ENCODE data around the gene ATF7IP. TPM values are rescaled to one million over a fixed set of nuclear protein-coding genes. Genes with fewer than 3 reads are reported as not detected.
"Not testable (repeated sequence)": the region's sequence is repeated elsewhere in the genome, so short reads cannot be mapped to it uniquely, and the experiment has no call there.

Gene ATF7IP
- total and polyA plus RNA-seq, 7 donors = 3.9 to 56.3 (median 28.5) TPM

DNA sequence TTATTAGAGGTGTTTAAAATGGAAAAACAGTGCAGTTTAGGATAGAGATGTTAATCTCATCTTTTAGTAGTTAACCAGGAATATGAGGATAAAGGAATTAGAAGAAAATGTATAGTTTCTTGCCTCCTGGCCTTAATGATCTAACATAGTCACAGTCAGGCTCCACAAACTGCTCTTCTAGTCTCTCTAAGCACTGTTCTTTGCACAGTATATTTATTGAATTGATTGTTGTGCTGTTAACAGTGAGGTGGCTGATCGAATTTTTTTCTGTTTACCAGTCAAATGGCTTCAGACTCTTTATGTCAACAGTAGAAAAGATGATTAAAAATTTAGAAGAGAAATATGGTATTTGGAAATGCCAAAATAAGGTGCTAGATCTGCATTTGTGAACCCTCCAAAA is 37.8 kb downstream of the ATF7IP start:
- Histone ChIP-seq H3K4me3 (no peak overlapping the region), H3K4me1 (peaks cover 14% of the 10 kb centered on the region), H3K9me3 (peaks cover 16% of the 10 kb centered on the region), H3K27ac (peak overlapping the region; percentile 11), H3K27me3 (ENCODE audit: insufficient read depth in 3 of 3, low read length in 2 of 3) (no peaks in the 10 kb centered on the region), H3K36me3 (ENCODE audit: insufficient read depth in 1 of 2, low read depth in 1 of 2) (no peaks in the 10 kb centered on the region)
- TF ChIP-seq, protein P1, sequence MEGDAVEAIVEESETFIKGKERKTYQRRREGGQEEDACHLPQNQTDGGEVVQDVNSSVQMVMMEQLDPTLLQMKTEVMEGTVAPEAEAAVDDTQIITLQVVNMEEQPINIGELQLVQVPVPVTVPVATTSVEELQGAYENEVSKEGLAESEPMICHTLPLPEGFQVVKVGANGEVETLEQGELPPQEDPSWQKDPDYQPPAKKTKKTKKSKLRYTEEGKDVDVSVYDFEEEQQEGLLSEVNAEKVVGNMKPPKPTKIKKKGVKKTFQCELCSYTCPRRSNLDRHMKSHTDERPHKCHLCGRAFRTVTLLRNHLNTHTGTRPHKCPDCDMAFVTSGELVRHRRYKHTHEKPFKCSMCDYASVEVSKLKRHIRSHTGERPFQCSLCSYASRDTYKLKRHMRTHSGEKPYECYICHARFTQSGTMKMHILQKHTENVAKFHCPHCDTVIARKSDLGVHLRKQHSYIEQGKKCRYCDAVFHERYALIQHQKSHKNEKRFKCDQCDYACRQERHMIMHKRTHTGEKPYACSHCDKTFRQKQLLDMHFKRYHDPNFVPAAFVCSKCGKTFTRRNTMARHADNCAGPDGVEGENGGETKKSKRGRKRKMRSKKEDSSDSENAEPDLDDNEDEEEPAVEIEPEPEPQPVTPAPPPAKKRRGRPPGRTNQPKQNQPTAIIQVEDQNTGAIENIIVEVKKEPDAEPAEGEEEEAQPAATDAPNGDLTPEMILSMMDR (IDR thresholded peaks at IDR 0.05) = no peak
- intact Hi-C loops (cut with DNase I) = no loop called here
- DNase-seq (no peak), ATAC-seq (peak in 1 of 4 donors; percentile 32)
- 48 to 53% (median 49%) methylated on average over 1 of the region's 1 CpG for WGBS, 3 donors

GRCh38 chr12:14403711-14404196 is 38.3 kb downstream of the ATF7IP start:
- TF ChIP-seq, protein P1 (IDR thresholded peaks at IDR 0.05) = no peak
- ATAC-seq (peak; percentile 58 to 79 (median 64)), DNase-seq (no peak)
- no peaks in the 10 kb centered on the region for H3K27me3 ChIP-seq (ENCODE audit: insufficient read depth in 3 of 3, low read length in 2 of 3)
- WGBS, 3 donors = 9 to 11% (median 10%) methylated on average over 1 of the region's 1 CpG
- peak overlapping the region; percentile 11 for H3K27ac ChIP-seq
- peaks cover 13% of the 10 kb centered on the region for H3K9me3 ChIP-seq
- intact Hi-C loops (cut with DNase I) = no loop called here
- peaks cover 14% of the 10 kb centered on the region for H3K4me1 ChIP-seq
- H3K36me3 ChIP-seq (ENCODE audit: insufficient read depth in 1 of 2, low read depth in 1 of 2) = no peaks in the 10 kb centered on the region
- H3K4me3 ChIP-seq = no peak overlapping the region

GRCh38 chr12:14405407-14405806 is 39.9 kb downstream of the ATF7IP start:
- H3K4me1 ChIP-seq = peaks cover 14% of the 10 kb centered on the region
- intact Hi-C loops (cut with DNase I); H3K4me3 ChIP-seq; H3K36me3 ChIP-seq (ENCODE audit: insufficient read depth in 1 of 2, low read depth in 1 of 2); H3K27me3 ChIP-seq (ENCODE audit: insufficient read depth in 3 of 3, low read length in 2 of 3); H3K9me3 ChIP-seq; DNase-seq; ATAC-seq; H3K27ac ChIP-seq: not testable (repeated sequence)
- WGBS, 3 donors = 92 to 97% (median 95%) methylated on average over 2 of the region's 2 CpGs

DNA sequence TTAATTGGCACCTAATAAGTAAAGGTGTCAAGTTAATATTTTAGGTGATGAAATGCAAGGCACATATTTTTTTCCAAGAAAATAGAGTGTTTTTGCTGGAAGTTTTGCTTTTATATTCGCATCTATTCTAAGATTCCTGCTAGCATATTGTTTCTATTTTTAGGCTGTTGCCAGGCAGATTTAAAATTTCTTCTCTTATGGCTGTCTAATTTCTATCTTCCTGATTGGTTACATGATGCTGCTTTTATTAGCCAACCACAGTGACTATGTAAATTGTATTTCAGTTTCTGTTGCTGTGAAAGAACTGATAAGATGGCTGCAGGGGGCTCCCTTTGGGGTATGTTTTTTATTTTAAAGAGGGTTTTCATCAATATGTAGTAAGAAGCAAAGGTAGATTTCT is 42.7 kb downstream of the ATF7IP start:
- 69 to 76% (median 70%) methylated on average over 1 of the region's 1 CpG for WGBS, 3 donors
- intact Hi-C loops (cut with DNase I) = no loop called here
- TF ChIP-seq, protein P1 (IDR thresholded peaks at IDR 0.05) = no peak

GRCh38 chr12:14410177-14410576 is 44.7 kb downstream of the ATF7IP start:
- Histone ChIP-seq H3K27ac (no peak overlapping the region), H3K4me1 (no peaks in the 10 kb centered on the region), H3K9me3 (peaks cover 11% of the 10 kb centered on the region), H3K4me3 (no peak overlapping the region), H3K36me3 (ENCODE audit: insufficient read depth in 1 of 2, low read depth in 1 of 2) (no peaks in the 10 kb centered on the region), H3K27me3 (ENCODE audit: insufficient read depth in 3 of 3, low read length in 2 of 3) (no peaks in the 10 kb centered on the region)
- DNase-seq (no peak), ATAC-seq (no peak)
- intact Hi-C loops (cut with DNase I) = loop anchor here in 1 of 2 donors (5.0 kb wide), 1 partner anchor 43 kb away; the partner anchor contains the start of gene ATF7IP
- WGBS, 3 donors = 87 to 97% (median 88%) methylated on average over 5 of the region's 5 CpGs
- TF ChIP-seq, protein P1 (IDR thresholded peaks at IDR 0.05) = no peak

More for the DNA sequence above, 42.7 kb downstream of the ATF7IP start:
- H3K9me3 ChIP-seq = peaks cover 11% of the 10 kb centered on the region
- no peaks in the 10 kb centered on the region for H3K27me3 ChIP-seq (ENCODE audit: insufficient read depth in 3 of 3, low read length in 2 of 3)
- no peaks in the 10 kb centered on the region for H3K36me3 ChIP-seq (ENCODE audit: insufficient read depth in 1 of 2, low read depth in 1 of 2)
- ATAC-seq (peak; percentile 44 to 77 (median 65)), DNase-seq (no peak)
- no peak overlapping the region for H3K27ac ChIP-seq
- peak overlapping the region; percentile 60 for H3K4me3 ChIP-seq
- H3K4me1 ChIP-seq = peaks cover 12% of the 10 kb centered on the region
